C4-2B (cell line): ENCODE results near the gene CS.

Source experiments
- CTCF ChIP-seq: fragments of 450-650 bp; conservative IDR thresholded peaks from 2 replicates; pipeline ENCODE4 v1.5.1; 2017; ENCODE audit warnings: mild to moderate bottlenecking
- ZFX ChIP-seq: fragments of 450-650 bp; IDR thresholded peaks from 2 replicates; pipeline ENCODE4 v1.6.1; 2017

GRCh38 chr12:56221757-56222530, 78.2 kb downstream of the CS start, which contains the start of gene RNF41:
- TF ChIP-seq CTCF, result no peak
- TF ChIP-seq ZFX, result peak; percentile 54; the same call in 1 of the 2 replicates
